Measurements from ENCODE around the gene ESPN.
A peak's percentile ranks its signal among the peaks of the same experiment; 100 is the strongest.
"Not testable (repeated sequence)": the region's sequence is repeated elsewhere in the genome, so short reads cannot be mapped to it uniquely, and the experiment has no call there.

Gene ESPN

DNA sequence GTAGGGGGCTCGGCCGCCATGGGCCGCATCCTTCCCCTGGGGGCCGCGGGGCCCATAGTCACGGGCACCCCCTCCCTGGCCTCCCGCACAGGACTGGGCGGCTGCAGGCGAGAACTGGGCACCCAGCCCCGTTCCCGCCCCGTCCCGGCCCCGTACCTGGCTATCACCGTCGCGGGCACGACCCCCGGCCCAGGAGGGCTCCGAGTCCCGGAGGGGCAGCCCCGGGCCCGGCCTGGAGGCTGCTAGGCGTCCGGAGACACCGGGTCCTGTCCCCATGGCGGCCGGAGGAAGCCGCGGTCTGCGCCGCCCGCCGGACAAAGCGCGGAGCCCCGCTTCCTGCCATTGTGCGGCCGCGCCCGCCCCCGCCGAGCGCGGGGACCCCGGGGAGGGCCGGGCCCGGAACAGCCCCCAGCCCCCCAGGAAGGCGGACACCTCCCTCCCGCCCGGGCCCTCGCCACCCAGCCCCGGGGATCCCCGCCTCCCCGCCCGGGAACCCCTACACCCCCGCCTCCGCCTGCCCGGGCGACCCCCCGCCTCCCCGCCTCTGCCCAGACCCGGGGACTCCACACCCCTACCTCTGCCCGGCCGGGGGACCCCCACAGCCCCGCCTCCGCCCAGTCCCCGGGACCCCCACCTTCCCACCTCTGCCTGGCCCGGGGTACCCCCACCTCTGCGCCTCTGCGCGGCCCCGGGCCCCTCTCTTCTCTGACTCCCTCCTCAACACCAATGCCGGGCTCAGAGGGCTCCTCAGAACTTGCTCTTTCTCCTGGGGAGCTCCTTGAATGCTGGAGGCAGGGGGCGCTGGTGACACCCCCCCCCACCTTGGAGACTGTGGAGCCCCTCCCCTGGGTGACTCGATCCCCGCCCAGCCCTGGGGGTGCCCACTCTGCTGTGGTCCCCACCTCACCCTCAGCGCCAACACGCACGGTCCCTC, 60.9 kb downstream of the ESPN start:
- peak; percentile 45 for DNase-seq (ENCODE audit: low spot score)

DNA sequence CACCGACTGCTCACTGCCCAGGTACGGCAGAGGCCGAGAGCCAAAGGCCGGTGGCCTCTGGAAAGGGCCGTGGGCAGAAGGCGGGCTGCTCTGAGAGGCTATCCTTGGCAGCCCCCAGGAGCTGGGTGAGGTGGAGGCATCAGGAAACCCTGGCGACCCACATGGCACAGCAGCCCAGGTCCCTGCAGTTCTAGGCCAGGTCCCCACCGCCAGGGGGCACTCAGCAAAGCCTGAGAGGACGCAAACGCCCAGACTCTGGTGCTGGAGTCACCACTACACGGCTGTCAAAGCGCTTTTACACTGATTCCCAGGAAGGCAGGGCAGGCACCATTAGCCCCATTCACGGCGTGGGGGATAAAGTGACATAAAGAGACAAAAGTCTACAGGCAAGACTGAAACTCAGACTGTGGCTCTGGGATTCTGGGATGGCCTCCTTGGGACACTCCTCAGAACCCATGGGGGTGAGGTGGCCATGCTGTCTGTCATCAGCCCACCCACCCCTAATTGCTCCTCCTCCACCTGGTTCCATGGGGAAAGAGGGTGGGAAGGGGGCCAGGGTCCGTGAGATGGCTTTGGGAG, 61.9 kb downstream of the ESPN start:
- DNase-seq (ENCODE audit: low spot score), result peak; percentile 93

DNA sequence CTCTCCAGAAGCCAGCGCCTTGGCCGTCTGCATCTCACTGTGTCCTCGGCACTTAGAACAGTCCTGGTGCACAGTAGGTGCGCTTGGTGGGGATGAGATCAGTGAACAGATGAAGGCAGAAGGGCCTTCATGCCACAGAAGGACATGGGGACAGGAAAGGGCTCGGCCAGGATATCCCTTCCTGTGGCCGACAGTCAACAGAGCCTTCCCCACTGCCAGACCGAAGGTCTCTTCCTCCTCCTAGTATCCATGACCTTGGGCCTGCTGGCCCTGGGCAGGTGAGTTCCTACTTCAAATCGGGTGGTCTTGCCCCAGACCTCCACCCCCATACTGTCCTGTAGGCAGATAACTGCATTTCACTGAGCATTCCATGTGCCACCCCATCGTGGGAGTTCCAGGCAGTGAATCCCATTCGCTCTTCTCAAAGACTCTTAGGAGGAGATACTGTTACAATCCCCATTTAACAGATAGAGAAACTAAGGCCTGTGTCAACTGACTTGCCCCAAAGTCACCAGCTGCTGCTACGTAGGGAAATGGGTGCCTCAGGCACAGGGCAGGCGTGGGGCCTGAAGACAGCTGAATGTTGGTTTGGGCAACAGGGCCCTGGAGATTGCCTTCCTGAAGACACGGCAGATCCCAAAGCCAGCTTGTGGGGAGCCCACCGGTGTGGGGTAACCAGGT, 63.4 kb downstream of the ESPN start:
- no peak for DNase-seq (ENCODE audit: low spot score)

- no peak for DNase-seq (ENCODE audit: low spot score)
These were observed 64.2 kb downstream of the ESPN start for GRCh38 chr1:6488602-6489382.

GRCh38 chr1:6489383-6489765, 64.8 kb downstream of the ESPN start:
- DNase-seq (ENCODE audit: low spot score), result no peak

- peak; percentile 96 for DNase-seq (ENCODE audit: low spot score)
These were observed 65.2 kb downstream of the ESPN start for GRCh38 chr1:6489799-6490180.

DNA sequence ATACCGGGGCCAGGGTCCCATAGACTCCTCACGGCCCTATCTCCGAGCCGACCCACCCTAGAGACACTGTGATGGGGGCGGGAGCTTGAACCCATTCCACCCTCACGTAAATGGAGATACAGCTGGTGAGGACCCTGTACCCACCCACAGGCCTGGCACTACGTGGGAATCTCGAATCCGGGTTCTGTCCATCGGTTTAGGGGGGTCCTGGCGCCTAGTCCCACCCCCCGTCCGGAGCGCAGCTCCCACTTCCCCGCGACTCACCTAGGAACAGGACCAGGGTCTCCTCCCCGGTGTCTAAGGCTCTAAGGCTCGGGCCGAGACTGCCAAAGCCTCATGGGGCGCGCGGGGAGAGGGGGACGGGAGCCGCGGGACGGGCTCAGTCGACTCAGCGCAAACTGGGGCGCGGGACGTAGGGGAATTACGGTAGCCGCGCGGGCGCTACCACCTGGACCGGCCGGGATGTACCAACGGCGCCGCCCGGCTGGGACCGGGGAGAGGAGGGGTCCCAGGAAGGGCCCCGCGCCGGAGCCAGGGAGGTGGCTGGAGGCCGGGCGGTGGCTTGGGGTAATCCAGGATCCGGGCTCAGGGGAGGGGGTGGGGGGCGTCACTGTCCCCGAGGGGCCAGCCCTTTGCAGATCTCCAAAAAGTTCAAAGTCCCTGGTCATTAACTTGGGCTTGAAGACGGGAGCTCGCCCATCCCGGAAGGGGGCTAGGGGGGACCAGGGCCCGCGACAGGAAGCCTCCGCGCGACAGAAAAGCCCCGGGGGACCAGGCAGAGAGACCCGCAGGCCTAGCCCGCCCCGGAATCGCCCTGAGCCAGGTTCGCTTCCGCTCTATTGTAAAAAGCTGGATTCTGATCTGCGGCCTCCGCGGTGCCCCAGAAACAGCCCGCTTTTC, 65.9 kb downstream of the ESPN start:
- peak; percentile 90 for DNase-seq (ENCODE audit: low spot score)

DNA sequence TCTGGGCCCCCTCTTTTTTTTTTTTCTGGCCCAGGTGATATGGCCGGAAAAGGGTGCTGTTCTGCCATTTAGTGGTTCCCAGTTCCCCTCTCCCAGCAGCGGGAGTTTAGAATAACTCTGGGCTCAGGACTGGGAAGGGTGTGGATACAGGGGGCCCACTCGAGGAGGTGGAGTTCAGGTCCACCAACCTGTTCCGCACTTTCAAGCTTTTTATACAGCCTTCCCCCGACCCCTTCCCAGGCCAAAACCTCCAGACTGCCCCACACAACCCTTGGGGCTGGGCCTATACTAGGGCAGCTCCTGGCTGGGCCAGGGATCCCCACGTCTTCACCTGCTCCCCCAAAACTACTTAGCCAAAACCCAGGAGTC, 66.5 kb downstream of the ESPN start:
- DNase-seq (ENCODE audit: low spot score), result no peak

DNA sequence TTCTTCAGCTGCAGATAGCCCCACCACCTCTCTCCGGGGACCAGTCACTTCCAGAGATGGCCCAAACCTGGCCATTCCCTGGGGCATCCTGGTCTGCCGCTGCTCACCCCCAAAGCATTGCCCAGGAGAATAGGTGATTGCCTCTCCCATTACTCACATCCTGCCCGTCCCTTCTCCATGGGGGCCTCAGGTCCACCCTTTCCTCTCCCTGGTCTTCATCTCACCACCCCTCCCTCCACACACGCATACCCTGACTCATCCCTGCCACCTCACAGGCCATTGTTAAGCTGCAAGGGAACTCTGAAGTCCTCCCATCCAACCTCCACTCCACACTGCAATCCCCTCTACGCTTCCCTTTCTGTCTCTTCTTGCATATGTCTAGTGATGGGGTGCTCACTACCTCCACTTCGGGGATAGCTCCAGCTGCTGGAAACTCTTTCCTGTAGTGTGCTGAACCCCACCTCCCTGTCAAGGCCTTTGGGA, 66.9 kb downstream of the ESPN start, which contains the start of gene PLEKHG5:
TSS of gene PLEKHG5 (minus strand) at position 188 of the 483 bp plus-strand sequence. CDS start 14,096 bp downstream, outside the sequence.
- peak; percentile 60 for DNase-seq (ENCODE audit: low spot score)

- DNase-seq (ENCODE audit: low spot score), result no peak
These were observed 67.4 kb downstream of the ESPN start for GRCh38 chr1:6491966-6492365.

- DNase-seq (ENCODE audit: low spot score), result not testable (repeated sequence)
These were observed 69.3 kb downstream of the ESPN start for GRCh38 chr1:6493834-6494223.

- no peak for DNase-seq (ENCODE audit: low spot score)
These were observed 70.1 kb downstream of the ESPN start for GRCh38 chr1:6494627-6495026.

- DNase-seq (ENCODE audit: low spot score), result no peak
These were observed 70.5 kb downstream of the ESPN start for GRCh38 chr1:6495041-6495441.

GRCh38 chr1:6495540-6496364, 71.2 kb downstream of the ESPN start:
- DNase-seq (ENCODE audit: low spot score), result no peak

- peak; percentile 49 for DNase-seq (ENCODE audit: low spot score)
These were observed 71.8 kb downstream of the ESPN start for GRCh38 chr1:6496365-6496721.

GRCh38 chr1:6496890-6497214, 72.3 kb downstream of the ESPN start:
- no peak for DNase-seq (ENCODE audit: low spot score)

- DNase-seq (ENCODE audit: low spot score), result peak; percentile 93
These were observed 72.8 kb downstream of the ESPN start for GRCh38 chr1:6497215-6497866.

- no peak for DNase-seq (ENCODE audit: low spot score)
These were observed 73.4 kb downstream of the ESPN start for GRCh38 chr1:6497867-6498575.

DNA sequence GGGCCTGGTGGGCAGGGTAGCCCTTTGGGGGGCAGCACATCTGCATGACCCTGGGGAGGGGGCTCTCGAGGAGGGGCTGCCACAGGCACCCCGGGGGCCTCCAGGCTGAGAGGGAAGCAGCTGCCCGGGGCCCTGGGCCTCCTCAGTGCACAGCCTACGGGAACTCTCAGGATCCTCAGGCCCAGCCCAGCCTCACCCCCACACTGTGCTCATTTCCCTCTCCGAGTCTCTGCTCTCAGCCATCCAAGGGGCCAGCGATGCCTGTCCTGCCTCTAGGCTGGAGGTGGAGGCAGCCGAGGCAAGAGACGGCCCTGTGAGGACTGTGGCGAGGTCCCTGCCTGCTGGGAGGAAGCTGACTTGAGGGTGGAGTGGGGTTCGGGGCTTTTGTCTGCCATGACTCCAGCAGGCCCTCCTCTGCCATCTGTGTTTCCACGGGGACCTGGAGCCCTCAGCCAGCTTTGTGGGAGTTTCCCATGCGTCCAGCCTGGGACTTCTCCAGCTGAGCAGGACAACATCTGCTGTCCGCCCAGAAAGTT, 74.1 kb downstream of the ESPN start:
- no peak for DNase-seq (ENCODE audit: low spot score)

Data from GM03348 (cell line).